Stomach smooth muscle (tissue), 2 donors: ENCODE measurements around the gene DHFR2.
A peak's percentile ranks its signal among the peaks of the same experiment; 100 is the strongest.
"Not testable (repeated sequence)": the region's sequence is repeated elsewhere in the genome, so short reads cannot be mapped to it uniquely, and the experiment has no call there.

Source experiments
- H3K27ac ChIP-seq: one replicate; pipeline ENCODE4 v1.7.0; 2013; ENCODE audit warnings: mild to moderate bottlenecking, low read length, inconsistent platforms
- H3K27me3 ChIP-seq, 2 donors: one replicate each; pipeline ENCODE4 v1.7.0; 2013; ENCODE audit warnings: low read length in 2 of 2; ENCODE audit not compliant: insufficient read depth in 2 of 2, control insufficient read depth in 1 of 2
- H3K36me3 ChIP-seq, 2 donors: one replicate each; pipeline ENCODE4 v1.7.0; 2013; ENCODE audit warnings: low read length in 2 of 2; ENCODE audit not compliant: control insufficient read depth in 2 of 2, insufficient read depth in 2 of 2
- H3K4me1 ChIP-seq: one replicate; pipeline ENCODE4 v1.7.0; 2013; ENCODE audit warnings: low read length; ENCODE audit not compliant: control insufficient read depth, insufficient read depth
- H3K4me3 ChIP-seq, 2 donors: one replicate each; pipeline ENCODE4 v1.7.0; 2013; ENCODE audit warnings: low read length in 2 of 2
- H3K9ac ChIP-seq, 2 donors: one replicate each; pipeline ENCODE4 v1.7.0; 2013; ENCODE audit warnings: low read length in 2 of 2, mild to moderate bottlenecking in 1 of 2
- H3K9me3 ChIP-seq, 2 donors: one replicate each; pipeline ENCODE4 v1.7.0; 2013; ENCODE audit warnings: low read length in 2 of 2; ENCODE audit not compliant: control insufficient read depth in 2 of 2
- donor health status: healthy.
- donor health status: Pancreatic carcinoma.

The DHFR2 gene

DNA sequence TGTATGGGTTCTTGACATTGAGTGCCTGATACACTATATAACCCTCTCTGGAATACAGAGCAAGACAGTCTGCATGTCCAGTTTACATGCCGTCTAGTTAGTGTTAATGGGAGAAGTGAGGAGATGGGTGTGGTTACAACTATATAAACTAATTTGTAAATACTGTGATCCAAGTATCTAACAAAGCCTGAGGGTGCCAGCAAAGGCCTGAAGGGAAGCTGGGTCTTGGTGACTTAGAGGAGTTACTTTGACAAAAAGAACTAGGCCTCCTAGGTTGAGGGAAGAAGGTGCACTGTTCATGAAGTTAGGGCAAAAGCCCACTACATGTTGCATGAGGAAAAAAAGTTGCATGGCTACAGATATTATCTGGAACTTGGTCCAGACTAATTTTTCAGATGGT is 2.4 kb upstream of the DHFR2 start:
- Histone ChIP-seq H3K36me3 (peaks cover 5% of the 10 kb centered on the region in 2 donors), H3K4me3 (no peak overlapping the region), H3K27ac (no peak overlapping the region), H3K27me3 (no peaks in the 10 kb centered on the region), H3K9ac (no peak overlapping the region), H3K9me3 (no peaks in the 10 kb centered on the region), H3K4me1 (peaks cover 7% of the 10 kb centered on the region)

DNA sequence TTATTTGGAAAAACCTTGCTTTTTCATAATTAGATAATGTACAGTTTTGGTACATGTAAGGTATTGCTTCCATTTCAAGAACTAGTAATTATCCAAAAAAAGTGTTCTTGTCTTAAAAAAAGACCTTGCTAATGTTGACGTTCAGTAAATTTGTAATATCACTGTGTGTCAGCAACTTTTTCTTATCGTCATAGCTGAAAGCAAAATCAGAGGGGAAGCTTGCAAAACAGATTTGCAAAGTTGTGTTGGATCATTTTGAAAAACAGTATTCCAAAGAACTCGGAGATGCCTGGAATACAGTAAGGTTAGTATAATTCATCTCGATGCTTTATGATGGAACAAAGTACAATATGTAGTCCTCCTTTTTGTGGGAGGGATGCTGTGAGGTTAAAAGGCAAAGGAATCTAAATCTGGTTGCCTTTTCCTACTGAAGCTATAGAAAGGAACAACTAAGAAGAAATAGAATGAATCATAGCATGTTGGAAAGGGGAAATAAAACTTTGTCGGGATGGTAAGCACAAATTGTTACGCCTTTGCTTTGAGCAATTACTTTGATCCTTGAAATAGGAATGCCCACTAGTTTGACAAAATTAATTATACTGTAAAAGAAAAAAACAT is 1.6 kb upstream of the DHFR2 start:
- Histone ChIP-seq H3K4me1 (peaks cover 7% of the 10 kb centered on the region), H3K36me3 (peaks cover 5% of the 10 kb centered on the region in 2 donors), H3K27ac (no peak overlapping the region), H3K27me3 (no peaks in the 10 kb centered on the region), H3K4me3 (peak overlapping the region; percentile 90 to 91), H3K9me3 (no peaks in the 10 kb centered on the region), H3K9ac (no peak overlapping the region)

DNA sequence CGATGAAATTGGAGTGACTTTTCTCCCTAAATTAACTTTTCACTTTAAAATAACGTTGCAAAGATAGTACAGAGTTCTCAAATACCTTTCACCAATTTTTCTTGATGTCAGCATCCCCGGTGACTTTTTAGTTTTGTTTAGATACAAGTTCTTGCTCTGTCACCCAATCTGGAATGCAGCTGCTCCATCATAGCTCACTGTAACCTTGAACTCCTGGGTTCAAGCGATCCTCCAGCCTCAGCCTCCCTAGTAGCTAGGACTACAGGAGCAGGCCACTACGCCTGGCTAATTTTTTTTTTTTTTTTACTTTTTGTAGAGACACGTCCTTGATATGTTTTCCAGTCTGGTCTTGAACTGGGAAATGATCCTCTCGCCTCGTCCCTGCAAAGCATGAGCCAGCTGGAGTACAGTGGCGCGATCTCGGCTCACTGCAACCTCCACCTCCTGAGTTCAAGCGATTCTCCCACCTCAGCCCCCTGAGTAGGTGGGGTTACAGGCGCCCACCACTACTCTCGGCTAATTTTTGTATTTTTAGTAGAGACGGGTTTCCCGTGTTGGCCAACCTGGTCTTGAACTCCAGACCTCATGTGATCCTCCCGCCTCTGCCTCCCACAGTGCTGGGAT is 892 bp upstream of the DHFR2 start:
- H3K36me3 ChIP-seq = peaks cover 5 to 8% of the 10 kb centered on the region in 2 donors
- peak overlapping the region; percentile 92 for H3K27ac ChIP-seq
- peak overlapping the region; percentile 95 to 96 for H3K9ac ChIP-seq
- no peaks in the 10 kb centered on the region for H3K27me3 ChIP-seq
- H3K9me3 ChIP-seq = no peaks in the 10 kb centered on the region
- H3K4me3 ChIP-seq = peak overlapping the region; percentile 90 to 91
- H3K4me1 ChIP-seq = peaks cover 7% of the 10 kb centered on the region

DNA sequence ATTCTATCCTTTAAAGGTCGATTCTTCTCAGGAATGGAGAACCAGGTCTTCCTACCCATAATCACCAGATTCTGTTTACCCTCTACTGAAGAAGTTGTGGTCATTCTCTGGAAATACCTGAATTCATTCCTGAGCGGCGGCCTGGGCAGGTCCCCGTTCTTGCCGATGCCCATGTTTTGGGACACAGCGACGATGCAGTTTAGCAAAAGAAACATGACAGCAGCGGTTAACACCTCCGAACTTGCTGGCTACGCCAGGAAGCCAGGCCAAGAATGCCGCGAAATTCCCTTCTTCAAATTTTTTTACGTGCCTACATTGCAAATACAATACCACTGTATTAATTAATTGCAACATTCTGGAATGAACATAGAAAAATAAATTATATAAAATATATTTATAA is 1.4 kb downstream of the DHFR2 start:
- no peak overlapping the region for H3K27ac ChIP-seq
- H3K36me3 ChIP-seq = peaks cover 0 to 3% of the 10 kb centered on the region in 2 donors
- no peak overlapping the region for H3K9ac ChIP-seq
- no peaks in the 10 kb centered on the region for H3K27me3 ChIP-seq
- H3K9me3 ChIP-seq = no peaks in the 10 kb centered on the region
- H3K4me3 ChIP-seq = no peak overlapping the region
- H3K4me1 ChIP-seq = peaks cover 7% of the 10 kb centered on the region

DNA sequence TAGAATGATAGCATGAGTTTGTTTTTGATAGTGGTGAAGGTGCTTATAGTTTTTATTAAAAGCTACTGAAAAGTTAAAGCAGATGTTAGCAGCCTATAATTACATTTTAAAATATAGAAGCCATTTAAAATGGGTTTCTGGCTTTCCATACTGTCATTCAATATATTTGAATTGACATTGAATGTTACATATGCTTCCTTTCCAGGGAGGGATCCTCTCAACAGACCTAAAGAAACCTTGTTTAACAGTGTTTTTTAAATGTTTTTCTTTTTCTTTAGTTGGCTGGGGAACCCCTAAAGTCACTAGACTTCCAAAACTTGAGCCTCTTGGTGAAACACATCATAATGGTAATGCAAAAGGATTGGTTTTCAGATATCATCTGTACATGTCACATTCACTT is 12.2 kb downstream of the DHFR2 start:
- Histone ChIP-seq H3K27ac (no peak overlapping the region), H3K9me3 (no peaks in the 10 kb centered on the region), H3K9ac (no peak overlapping the region), H3K36me3 (peaks cover 2 to 5% of the 10 kb centered on the region in 2 donors), H3K27me3 (no peaks in the 10 kb centered on the region), H3K4me1 (no peaks in the 10 kb centered on the region), H3K4me3 (no peak overlapping the region)

DNA sequence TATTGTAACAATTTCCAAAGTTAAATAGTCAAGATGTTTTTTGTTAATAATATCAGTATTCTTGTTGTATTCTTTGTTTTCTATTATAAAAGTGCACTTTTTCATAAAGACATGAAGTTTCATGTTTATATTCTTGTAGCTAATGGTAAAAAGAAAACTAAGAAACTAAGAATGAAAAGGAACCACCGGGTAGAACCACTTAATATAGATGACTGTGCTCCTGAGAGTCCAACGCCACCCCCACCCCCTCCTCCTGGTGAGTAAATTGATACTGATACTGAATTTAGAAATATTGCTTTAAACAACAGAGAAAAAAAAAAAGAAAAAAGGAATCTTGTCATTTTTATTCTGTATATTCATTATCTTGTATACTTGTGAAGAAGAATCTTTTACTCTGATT is 13.4 kb downstream of the DHFR2 start:
- Histone ChIP-seq H3K36me3 (peaks cover 2 to 5% of the 10 kb centered on the region in 2 donors), H3K27me3 (no peaks in the 10 kb centered on the region), H3K9me3 (no peaks in the 10 kb centered on the region), H3K9ac (no peak overlapping the region), H3K4me1 (no peaks in the 10 kb centered on the region), H3K27ac (no peak overlapping the region), H3K4me3 (no peak overlapping the region)

DNA sequence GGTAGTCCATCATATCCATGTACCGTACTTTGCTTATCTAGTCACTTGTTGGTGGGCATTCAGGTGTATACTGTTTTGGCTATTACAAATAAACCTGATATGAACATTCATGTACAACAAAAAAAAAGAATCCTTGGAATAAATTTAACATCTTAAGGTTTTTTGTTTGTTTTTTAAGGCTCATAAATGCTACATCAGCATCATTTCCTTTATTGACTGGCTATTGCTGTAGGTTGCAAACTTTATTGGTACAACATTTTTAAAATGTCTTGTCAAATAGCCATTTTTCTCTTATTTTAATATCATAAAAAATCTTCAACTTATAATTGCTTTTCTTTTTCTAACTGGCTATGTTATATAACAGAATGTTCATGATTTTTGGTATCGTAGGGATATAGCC is 16.2 kb downstream of the DHFR2 start:
- Histone ChIP-seq H3K9me3 (no peaks in the 10 kb centered on the region), H3K4me3 (no peak overlapping the region), H3K4me1 (no peaks in the 10 kb centered on the region), H3K36me3 (peaks cover 0 to 2% of the 10 kb centered on the region in 2 donors), H3K9ac (no peak overlapping the region), H3K27me3 (no peaks in the 10 kb centered on the region), H3K27ac (no peak overlapping the region)

DNA sequence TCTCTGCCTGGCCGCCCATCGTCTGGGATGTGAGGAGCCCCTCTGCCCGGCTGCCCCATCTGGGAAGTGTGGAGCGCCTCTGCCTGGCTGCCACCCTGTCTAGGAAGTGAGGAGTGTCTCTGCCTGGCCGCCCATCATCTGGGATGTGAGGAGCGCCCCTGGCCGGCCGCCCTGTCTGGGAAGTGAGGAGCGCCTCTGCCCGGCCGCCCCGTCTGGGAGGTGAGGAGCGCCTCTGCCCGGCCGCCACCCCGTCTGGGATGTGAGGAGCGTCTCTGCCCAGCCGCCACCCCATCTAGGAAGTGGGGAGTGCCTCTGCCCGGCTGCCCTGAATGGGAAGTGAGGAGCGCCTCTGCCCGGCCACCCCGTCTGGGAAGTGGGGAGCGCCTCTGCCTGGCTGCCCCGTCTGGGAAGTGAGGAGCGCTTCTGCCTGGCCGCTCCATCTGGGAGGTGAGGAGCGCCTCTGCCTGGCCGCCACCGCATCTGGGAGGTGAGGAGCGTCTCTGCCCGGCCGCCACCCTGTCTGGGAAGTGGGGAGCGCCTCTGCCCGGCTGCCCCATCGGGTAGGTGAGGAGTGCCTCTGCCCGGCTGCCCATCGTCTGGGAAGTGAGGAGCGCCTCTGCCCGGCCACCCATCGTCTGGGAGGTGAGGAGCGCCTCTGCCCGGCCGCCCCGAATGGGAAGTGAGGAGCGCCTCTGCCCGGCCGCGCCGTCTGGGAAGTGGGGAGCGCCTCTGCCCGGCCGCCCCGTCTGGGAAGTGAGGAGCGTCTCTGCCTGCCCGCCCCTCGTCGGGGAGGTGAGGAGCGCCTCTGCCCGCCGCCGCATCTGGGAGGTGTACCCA is 18.4 kb downstream of the DHFR2 start:
- H3K9me3 ChIP-seq, H3K4me3 ChIP-seq, H3K27me3 ChIP-seq, H3K27ac ChIP-seq, H3K9ac ChIP-seq, H3K4me1 ChIP-seq, H3K36me3 ChIP-seq: not testable (repeated sequence)

DNA sequence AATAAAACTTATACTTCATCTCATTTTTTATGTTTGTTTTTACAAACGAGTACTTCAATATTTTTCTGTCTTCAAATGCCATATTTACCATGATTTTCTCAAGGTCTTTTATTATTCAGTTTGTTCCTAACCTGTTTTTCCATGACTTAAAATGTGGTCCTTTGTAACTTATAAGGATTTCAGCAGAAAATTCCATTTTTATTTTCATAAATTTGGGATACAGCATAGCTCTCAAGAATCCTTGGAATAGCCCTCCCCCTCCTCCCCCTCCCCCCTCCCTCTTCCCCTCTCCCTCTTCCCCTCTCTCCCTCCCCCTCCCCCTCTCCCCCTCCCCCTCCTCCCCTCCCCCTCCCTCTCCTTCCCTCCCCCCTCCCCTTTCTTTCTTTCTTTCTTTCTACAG is 19.4 kb downstream of the DHFR2 start:
- Histone ChIP-seq H3K27ac (no peak overlapping the region), H3K27me3 (no peaks in the 10 kb centered on the region), H3K9ac (no peak overlapping the region), H3K9me3 (no peaks in the 10 kb centered on the region), H3K36me3 (no peaks in the 10 kb centered on the region), H3K4me1 (no peaks in the 10 kb centered on the region), H3K4me3 (no peak overlapping the region)

DNA sequence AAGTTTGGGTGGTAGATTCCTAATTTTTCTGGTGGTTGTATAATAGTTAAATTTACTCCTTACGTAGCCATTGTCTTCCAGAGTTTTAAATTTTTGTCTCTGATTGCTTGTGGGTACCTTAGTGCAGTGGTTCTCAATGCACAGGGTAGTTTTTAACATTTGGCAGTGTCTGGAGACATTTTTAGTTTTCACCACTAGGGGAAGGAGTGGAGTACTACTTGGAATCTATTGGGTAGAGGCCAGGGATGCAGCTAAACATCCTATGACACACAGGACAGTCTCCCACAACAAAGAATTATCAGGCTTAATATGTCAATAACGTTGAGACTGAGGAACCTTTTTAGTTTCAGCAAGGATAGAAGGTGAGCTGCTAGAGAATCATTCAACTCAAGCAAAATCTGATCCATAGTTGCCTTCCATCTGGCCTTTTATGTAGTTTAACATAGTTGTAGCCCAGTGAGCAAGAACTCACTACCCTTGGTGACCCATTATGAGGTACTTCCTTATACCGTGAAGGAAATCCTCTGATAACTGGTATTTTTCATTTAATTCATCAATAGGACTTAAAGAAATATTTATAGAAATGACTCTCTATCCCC is 25.7 kb downstream of the DHFR2 start:
- H3K27me3 ChIP-seq = no peaks in the 10 kb centered on the region

More for the DNA sequence above, 25.7 kb downstream of the DHFR2 start:
- H3K9ac ChIP-seq = no peak overlapping the region
- H3K36me3 ChIP-seq = no peaks in the 10 kb centered on the region
- no peak overlapping the region for H3K4me3 ChIP-seq
- H3K27ac ChIP-seq = no peak overlapping the region
- H3K4me1 ChIP-seq = no peaks in the 10 kb centered on the region
- no peaks in the 10 kb centered on the region for H3K9me3 ChIP-seq
